ENCODE measurements around the gene CA10. TPM values are rescaled to one million over a fixed set of nuclear protein-coding genes. Genes with fewer than 3 reads are reported as not detected.

CA10 gene
- total and polyA plus RNA-seq, 11 donors = not detected

DNA sequence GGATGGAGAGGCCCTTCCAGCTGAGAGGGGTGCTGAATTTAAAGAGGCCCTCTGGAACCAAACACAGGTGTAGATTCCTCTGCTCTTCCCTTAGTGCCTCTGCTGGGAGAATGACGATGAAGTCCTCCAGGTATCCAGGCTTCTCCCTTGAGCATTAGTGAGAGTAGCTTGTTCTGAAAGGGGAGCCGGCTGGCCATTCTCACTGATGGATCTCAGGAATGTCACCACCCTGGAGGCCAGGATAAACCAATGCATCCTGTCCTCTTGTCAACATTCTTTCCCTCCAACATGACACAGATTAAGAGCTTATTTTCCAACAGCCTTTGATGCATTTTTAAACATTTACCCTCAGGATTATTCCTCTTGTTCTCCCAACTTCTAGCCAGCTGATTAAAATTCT is 325.5 kb downstream of the CA10 start:
- intact Hi-C loops (cut with DNase I) = no loop called here
- 26 to 41% (median 30%) methylated on average over 2 of the region's 2 CpGs for WGBS, 4 donors

DNA sequence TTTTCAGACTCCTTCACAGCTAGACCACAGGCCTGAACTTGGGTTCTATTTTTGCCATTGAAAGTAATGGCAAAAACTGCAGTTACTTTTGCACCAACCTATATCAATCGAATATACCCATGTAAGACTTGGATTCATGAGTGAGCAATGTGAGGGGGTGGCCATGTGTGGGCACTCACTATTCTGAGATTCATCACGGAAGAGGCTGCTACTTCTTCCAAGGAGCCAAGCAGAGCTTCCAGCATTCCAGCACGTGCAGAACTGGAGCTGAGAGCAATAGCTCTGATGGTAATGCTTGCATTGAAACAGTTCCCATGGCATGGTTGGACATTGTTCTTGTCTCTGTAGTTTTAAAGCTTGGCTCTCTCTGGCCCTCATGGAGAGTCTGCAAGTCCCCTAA is 327.6 kb downstream of the CA10 start:
- intact Hi-C loops (cut with DNase I) = no loop called here
- Histone ChIP-seq H3K36me3 (no peaks in the 10 kb centered on the region), H3K27me3 (peaks cover 0 to 6% (median 0%) of the 10 kb centered on the region in 9 donors), H3K4me3 (no peak overlapping the region), H3K9me3 (no peaks in the 10 kb centered on the region), H3K27ac (no peak overlapping the region), H3K4me1 (no peaks in the 10 kb centered on the region)
- ATAC-seq (no peak), DNase-seq (no peak)
- WGBS, 4 donors = 47 to 66% (median 53%) methylated on average over 3 of the region's 3 CpGs
- TF ChIP-seq, protein P1, sequence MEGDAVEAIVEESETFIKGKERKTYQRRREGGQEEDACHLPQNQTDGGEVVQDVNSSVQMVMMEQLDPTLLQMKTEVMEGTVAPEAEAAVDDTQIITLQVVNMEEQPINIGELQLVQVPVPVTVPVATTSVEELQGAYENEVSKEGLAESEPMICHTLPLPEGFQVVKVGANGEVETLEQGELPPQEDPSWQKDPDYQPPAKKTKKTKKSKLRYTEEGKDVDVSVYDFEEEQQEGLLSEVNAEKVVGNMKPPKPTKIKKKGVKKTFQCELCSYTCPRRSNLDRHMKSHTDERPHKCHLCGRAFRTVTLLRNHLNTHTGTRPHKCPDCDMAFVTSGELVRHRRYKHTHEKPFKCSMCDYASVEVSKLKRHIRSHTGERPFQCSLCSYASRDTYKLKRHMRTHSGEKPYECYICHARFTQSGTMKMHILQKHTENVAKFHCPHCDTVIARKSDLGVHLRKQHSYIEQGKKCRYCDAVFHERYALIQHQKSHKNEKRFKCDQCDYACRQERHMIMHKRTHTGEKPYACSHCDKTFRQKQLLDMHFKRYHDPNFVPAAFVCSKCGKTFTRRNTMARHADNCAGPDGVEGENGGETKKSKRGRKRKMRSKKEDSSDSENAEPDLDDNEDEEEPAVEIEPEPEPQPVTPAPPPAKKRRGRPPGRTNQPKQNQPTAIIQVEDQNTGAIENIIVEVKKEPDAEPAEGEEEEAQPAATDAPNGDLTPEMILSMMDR (IDR thresholded peaks at IDR 0.05) = no peak
- TF ChIP-seq POLR2A (IDR thresholded peaks at IDR 0.05) = no peak

More for the DNA sequence above, 325.5 kb downstream of the CA10 start:
- Histone ChIP-seq H3K36me3 (no peaks in the 10 kb centered on the region), H3K27ac (no peak overlapping the region), H3K4me3 (no peak overlapping the region), H3K27me3 (peaks cover 0 to 7% (median 0%) of the 10 kb centered on the region in 9 donors), H3K9me3 (no peaks in the 10 kb centered on the region), H3K4me1 (no peaks in the 10 kb centered on the region)
- DNase-seq = no peak
- TF ChIP-seq, protein P1 (IDR thresholded peaks at IDR 0.05) = no peak
- no peak for TF ChIP-seq POLR2A (IDR thresholded peaks at IDR 0.05)
- ATAC-seq = no peak

DNA sequence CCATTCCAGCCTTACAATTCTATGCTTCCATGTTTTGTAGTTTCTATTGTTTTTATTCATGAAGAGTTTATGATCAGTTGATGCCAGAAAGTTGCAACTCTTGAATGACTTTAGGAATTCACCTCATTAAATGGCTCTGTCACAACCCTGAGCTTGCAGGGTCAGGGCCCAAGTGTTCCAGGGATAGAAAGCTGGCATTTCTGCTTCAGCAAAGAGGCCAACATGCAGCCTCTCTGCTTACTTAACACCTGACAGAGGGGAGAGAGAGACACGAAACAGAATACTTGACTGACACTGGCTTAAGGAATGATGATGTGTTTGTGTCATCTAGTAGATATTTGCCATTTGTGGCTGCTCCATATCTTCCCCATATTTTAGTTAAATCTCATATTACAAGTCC is 328.1 kb downstream of the CA10 start:
- TF ChIP-seq, protein P1 (IDR thresholded peaks at IDR 0.05) = no peak
- TF ChIP-seq POLR2A (IDR thresholded peaks at IDR 0.05) = no peak
- Histone ChIP-seq H3K27ac (no peak overlapping the region), H3K27me3 (peaks cover 0 to 6% (median 0%) of the 10 kb centered on the region in 9 donors), H3K36me3 (no peaks in the 10 kb centered on the region), H3K9me3 (no peaks in the 10 kb centered on the region), H3K4me1 (no peaks in the 10 kb centered on the region), H3K4me3 (no peak overlapping the region)
- 21 to 38% (median 26%) methylated on average over 1 of the region's 1 CpG for WGBS, 4 donors
- no peak for ATAC-seq
- intact Hi-C loops (cut with DNase I) = no loop called here
- no peak for DNase-seq

DNA sequence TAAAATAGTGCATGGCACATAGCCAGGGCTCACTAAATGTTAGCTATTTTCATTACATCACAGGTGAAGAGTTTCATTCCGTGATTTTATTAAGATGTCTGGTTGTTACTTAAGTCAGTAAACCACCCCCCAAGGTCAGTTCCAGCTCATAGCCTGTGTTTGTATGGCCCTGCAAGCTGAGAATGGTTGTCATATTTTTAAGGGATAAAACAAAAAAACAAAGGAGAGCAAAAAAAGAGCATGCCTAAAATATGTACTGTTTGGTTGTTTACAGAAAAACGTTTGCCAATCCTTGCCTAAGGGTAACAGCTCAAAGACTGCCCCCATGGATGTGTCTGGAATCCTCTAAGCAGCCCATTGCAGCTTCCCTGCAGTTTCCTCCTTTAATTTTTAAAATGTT is 329.6 kb downstream of the CA10 start:
- intact Hi-C loops (cut with DNase I) = no loop called here
- Histone ChIP-seq H3K27me3 (peaks cover 0 to 6% (median 0%) of the 10 kb centered on the region in 9 donors), H3K9me3 (no peaks in the 10 kb centered on the region), H3K4me1 (no peaks in the 10 kb centered on the region), H3K27ac (no peak overlapping the region), H3K4me3 (no peak overlapping the region), H3K36me3 (no peaks in the 10 kb centered on the region)
- TF ChIP-seq POLR2A (IDR thresholded peaks at IDR 0.05) = no peak
- TF ChIP-seq, protein P1 (IDR thresholded peaks at IDR 0.05) = no peak
- no peak for ATAC-seq
- 37 to 45% (median 39%) methylated on average over 2 of the region's 2 CpGs for WGBS, 4 donors
- DNase-seq = no peak

All from heart left ventricle (tissue), 16 donors.